ENCODE results near the gene DNAJC11.

GRCh38 chr1:6704746-6705145 lies 3.1 kb upstream of the DNAJC11 start:
- no peak for TF ChIP-seq FOXM1 (IDR thresholded peaks at IDR 0.05; ENCODE audit: low read depth)
- no peak for TF ChIP-seq CTCF (IDR thresholded peaks at IDR 0.05)
- no peak for TF ChIP-seq RCOR1 (IDR thresholded peaks at IDR 0.05; ENCODE audit: low read length)
- no peak for TF ChIP-seq POLR2AphosphoS5 (IDR thresholded peaks at IDR 0.05; ENCODE audit: low read depth, low read length)

All from SK-N-SH (cell line).